ENCODE data around the gene NIPAL1.
A peak's percentile ranks its signal among the peaks of the same experiment; 100 is the strongest.

- no peak for TF ChIP-seq POLR2A (IDR thresholded peaks at IDR 0.05; ENCODE audit: low read depth, low read length)
- TF ChIP-seq CTCF (IDR thresholded peaks at IDR 0.05; ENCODE audit: extremely low read depth in 1 of 2, insufficient read depth in 1 of 2, low read depth in 1 of 2, low read length in 2 of 2): peak; percentile 48 to 53
- no peak for TF ChIP-seq POLR2AphosphoS5 (IDR thresholded peaks at IDR 0.05; ENCODE audit: insufficient read depth, low read depth, low read length)
- TF ChIP-seq, protein P1, sequence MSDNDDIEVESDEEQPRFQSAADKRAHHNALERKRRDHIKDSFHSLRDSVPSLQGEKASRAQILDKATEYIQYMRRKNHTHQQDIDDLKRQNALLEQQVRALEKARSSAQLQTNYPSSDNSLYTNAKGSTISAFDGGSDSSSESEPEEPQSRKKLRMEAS (IDR thresholded peaks at IDR 0.05; ENCODE audit: insufficient read depth, insufficient read length): no peak
- TF ChIP-seq EZH2 (IDR thresholded peaks at IDR 0.05; ENCODE audit: borderline replicate concordance, low read depth, low read length, severe bottlenecking): no peak
- no peak for TF ChIP-seq FOS (IDR thresholded peaks at IDR 0.05; ENCODE audit: borderline replicate concordance, insufficient read depth, low read length)
Measured at GRCh38 chr4:48033825-48034413, 17.3 kb downstream of the NIPAL1 start.
